GM21515 (cell line): ENCODE data around the gene PIBF1.

Experiments
- ATAC-seq: cut with Tn5 transposase; IDR thresholded peaks from one replicate; pipeline ENCODE4 v1.9.1; 2021; ENCODE audit not compliant: unreplicated experiment

Gene PIBF1

GRCh38 chr13:73058432-73058735 is 276.5 kb downstream of the PIBF1 start:
- peak; percentile 26 for ATAC-seq

DNA sequence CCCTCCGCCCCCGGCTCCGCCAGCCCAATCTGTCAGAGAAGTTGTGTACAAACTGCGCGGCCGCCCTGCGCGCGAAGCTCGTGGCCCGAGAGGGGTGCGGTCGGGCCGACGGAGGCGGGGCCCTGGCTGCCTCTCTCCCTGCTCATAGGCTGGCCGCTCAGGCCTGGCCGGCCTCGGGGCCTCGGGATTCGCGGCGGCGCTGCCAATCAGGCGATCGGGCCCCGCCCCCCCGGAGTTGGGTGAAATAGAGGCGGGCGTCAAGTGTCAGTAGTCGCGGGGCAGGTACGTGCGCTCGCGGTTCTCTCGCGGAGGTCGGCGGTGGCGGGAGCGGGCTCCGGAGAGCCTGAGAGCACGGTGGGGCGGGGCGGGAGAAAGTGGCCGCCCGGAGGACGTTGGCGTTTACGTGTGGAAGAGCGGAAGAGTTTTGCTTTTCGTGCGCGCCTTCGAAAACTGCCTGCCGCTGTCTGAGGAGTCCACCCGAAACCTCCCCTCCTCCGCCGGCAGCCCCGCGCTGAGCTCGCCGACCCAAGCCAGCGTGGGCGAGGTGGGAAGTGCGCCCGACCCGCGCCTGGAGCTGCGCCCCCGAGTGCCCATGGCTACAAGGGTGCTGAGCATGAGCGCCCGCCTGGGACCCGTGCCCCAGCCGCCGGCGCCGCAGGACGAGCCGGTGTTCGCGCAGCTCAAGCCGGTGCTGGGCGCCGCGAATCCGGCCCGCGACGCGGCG is 277.0 kb downstream of the PIBF1 start, which contains the start of gene KLF5:
TSS of gene KLF5 (plus strand) at position 270 of the 724 bp plus-strand sequence. CDS start at position 593, 323 bp downstream.
- peak; percentile 97 for ATAC-seq

- ATAC-seq: peak; percentile 44
Observed at GRCh38 chr13:73059460-73060250, 277.7 kb downstream of the PIBF1 start.

DNA sequence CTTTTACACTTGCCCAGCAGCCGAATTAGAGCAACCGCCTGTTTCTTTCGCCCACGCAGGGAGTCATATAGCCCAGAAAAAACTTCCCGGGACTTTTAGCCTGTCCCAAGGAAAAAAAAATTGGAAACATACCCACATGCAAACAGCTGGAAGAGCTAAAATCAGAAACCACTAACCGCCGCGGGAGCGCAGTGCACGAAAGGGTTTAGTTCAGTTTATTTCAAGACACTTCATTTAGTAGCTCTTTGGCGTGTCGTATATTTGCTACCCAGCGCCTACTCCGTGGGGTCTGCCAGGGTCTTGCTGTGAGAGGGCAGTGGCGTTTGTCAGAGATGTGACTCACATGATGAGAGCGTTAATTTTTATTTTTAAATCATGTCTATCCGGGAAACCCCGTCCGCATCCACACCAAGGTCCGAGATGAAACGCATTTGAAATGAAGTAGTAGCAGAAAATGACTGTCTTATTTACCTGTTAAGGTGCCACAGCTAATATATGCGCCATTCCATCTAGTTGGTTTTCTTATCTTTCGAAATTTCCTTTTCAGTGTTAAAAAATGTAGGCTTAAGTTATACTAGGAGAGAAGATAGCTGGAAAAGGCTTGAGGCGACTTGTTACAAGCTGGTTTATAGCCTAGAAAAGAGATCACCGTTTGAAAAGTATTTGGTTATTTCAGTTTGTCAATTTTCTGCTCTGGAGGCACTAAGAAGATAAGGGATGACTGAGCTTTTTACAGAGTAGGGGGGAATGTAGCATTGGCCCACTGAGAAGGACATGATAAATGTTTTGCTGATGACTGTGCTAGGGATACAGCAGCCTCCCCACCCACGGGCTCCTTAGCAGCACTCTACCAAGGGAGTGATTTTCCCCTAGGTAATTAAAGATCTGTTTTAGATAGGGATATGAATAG is 278.6 kb downstream of the PIBF1 start:
- ATAC-seq: no peak

GRCh38 chr13:73061473-73061872 is 279.5 kb downstream of the PIBF1 start:
- no peak for ATAC-seq

GRCh38 chr13:73061876-73062275 is 279.9 kb downstream of the PIBF1 start:
- ATAC-seq: no peak

GRCh38 chr13:73062468-73062867 is 280.5 kb downstream of the PIBF1 start:
- ATAC-seq: no peak

DNA sequence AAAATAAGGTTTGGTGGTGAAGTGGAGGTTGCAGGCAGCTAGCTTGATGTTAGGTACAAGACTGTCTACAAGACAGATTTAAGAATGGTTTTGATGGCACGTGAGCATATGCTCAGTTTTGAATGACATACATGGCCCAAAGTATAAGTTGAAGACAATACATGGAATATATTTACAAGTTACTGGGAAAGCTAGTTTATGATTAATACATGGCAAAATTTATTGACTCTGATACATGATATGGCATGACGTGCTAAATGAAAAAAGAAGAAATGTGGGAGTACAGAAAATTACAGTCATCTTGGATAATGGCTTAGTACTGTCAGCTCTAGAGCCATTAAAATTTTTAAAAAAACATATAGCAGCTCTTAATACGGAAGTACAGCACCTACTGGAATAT is 281.2 kb downstream of the PIBF1 start:
- no peak for ATAC-seq

DNA sequence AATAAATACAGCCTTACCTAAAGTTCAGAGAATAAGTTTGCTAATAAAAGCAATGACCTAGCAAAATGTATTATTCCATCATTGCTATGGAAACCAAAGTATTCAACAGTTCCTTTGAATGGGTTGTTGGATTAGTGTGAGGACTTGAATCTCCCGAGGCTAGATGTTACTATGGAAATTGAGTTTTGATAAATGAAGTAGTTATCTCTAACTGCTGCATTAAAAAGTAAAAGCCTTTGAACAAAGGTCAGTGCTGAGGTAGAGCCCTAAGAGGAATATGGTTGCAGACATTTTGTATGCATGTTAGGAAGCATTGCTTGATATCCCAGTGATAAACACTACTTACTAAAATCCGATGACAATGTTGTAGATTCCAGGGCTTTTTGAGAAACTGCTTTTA is 283.1 kb downstream of the PIBF1 start:
- no peak for ATAC-seq

DNA sequence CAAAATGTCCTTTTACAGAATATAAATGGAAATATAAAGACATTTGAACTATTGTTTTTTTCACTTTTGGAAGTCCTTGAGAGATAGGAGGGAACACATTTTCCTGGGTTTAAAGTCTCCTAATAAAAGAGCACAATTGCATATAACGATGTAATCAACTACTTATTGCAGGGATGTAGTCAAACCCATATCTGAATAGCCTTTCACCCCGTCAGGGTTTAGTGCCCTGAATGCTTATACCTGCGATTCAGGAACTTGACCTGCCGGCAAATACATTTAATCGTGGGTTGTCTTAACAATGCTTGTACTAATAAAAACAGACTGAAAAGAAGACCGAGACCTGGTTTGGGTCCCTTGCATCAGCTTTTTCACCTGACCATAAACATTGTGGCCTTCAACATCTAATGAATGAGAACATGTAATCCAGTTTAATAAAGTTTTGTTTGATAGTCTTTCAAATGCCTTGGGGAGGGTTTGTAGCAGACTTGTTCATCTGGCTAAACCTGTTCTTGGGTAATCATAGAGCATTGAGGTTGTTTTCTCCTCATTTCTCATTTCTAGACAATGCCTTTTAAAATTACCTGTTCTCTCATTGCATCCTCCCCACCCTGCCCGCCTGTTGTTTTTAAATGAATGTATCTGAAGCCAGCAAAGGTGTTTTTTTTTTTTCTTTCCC is 283.9 kb downstream of the PIBF1 start:
- no peak for ATAC-seq
